Smooth muscle cell of the brain vasculature (primary cell): Measurements from ENCODE around the gene C11orf58.

Experiments
- DNase-seq: peaks from one replicate; pipeline ENCODE4 v3.0.0-alpha.2; 2012; ENCODE audit warnings: low read depth, low spot score

Gene C11orf58

DNA sequence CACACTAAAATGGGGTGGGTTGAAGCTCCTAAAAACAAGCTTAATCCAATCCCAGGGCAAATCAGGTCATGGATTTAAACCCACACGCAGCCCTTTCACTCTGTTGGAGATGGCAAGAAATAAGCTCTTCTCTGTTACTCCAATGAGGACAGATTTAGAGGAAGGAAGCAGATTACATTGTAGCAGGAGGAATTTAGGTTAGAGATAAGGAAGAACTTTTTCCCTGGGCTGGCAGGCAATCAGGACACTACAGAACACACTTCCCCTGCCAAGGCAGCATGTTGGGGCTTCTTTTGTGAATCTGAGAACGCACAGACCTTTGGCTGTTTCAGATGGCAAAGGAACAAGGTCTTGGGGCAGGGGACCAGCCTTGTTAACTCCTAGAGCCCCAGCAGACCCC, 46.2 kb downstream of the C11orf58 start:
- no peak for DNase-seq

DNA sequence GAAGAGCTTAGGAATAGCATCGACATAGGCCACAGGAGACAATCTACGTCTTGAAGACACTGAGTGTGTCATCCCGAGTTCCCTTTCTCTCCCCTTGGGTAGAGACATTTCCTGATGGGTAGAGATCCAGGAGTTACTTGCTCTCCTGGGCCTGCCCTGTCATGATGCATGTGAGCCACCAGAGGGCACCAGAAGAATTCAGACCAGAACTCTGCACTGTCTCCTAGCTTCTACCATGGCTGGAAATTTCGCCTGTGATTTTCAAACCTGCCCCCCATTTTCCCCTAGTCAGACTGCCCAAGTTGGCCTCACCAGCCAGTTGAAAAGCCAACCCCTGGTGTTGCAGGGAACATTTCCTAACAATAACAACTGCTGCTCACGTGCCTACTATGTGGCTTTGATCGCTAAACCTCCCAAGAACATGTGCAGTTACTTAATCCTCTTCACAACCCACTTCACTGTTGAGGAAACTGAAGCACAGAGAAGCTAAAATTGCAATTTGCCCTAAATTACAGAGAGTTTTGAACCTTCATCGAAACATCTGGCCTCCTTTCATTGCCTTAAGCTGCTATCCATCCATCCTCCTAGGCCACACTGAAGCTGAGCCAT, 47.2 kb downstream of the C11orf58 start:
- no peak for DNase-seq

DNA sequence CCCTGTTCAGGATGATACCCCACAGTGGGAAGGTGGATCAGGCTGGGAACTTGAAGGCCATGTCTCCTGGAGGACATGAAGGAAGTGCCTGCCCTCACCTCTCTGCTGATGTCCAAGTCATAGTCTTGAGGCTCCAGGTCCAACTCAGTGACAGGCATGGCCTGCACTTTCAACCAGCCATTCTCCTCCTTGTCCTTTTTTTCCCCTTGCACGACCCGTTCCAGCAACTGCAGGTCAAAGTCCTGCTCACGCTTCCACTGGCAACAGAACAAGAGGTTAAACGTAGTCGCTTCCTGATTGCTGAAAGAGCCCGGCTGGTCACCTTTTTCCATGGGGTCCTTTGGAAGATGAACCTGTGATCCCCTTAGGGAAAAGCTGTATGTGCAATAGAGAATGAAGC, 47.7 kb downstream of the C11orf58 start:
- DNase-seq = no peak

DNA sequence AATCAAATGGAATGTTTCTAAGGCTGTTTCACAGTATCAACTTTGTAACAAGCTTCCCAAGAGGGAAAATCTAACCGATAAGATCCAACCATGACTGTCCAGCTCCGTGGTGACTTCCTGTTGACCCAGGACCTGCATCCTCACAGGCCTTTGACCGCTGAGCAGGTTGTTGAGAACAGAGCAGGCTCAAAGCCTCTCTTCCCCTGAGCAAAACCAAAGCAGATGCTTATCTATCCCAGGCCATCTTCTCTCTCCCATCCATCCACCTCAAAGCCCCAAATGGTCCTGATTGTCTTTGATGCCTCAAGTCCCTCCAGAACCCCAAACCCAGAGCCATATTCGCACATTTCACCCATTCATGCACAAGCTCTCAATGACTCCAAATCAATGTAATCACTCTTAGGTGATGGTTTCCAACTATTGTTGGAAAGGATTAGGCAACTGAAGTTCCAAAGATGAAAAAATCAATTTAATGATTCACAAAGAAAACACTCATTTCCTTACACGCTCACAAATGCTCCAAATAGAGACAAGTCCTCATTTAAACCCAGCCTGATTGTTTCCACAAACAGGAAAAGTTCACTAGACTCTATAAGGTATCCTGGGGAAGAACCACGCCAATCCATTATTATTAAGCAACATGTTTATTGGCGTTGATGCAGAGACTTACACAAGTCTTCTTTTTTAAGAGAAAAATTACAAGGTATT, 48.7 kb downstream of the C11orf58 start:
- no peak for DNase-seq

DNA sequence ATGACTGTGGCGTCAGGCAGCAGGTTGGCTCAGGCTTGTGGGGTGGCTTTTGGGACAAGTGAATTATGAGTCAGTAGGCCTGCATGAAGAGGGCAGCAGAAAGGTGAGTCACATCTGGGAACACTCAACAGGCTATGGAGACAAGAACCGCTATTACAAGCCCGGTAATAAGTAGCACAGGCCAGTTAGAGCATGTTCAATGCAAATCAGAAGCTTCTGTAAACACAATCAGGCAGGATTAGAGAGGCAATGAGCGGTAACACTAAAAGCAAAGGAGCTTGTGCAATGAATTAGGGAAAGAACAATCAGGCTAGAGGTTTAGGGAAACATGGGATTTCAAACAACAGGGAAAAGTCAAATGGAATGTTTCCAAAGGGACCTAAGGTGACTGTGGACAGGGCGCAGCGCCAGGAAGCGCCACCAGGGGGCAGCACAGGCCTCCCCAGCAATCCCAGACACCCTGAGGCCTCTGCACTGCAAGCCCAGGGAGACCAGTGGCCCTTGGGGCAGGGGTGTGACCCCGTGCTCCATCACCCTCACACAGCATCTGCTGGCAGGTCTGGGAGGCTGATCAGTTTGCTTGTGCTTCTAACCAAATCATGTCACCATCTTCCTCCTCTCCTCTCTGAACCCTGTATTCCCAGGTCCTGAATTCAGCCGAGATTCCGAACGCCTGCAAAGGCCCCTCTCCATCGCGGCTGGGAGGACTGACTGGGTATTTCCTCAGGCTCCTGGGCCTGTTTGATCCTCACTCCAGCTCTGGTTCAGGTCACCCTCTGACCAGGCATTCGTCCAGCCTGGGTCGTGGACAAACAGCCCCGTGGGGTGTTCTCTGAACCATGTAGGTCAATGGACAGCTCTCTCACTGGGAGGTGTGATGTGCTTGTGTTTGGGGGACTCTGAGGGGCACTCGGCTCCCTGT, 50.0 kb downstream of the C11orf58 start:
- no peak for DNase-seq

DNA sequence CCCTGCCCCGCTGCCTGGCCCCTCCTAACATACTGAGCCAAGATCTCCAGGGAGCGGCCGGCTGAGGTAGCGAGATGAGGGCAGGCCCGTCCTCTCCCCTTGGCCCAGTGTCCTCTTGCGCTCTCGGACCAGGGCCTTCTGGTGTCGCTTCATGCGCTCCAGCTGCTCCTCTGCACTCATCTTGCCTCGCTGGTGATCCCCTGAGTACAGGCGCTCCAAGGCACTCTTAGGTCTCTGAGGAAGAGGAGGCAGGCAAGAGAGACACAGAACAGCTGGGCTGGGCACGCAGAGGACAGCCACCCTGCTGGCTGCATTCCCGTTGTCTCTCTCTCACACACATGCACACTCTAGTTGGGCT, 50.6 kb downstream of the C11orf58 start:
- no peak for DNase-seq

DNA sequence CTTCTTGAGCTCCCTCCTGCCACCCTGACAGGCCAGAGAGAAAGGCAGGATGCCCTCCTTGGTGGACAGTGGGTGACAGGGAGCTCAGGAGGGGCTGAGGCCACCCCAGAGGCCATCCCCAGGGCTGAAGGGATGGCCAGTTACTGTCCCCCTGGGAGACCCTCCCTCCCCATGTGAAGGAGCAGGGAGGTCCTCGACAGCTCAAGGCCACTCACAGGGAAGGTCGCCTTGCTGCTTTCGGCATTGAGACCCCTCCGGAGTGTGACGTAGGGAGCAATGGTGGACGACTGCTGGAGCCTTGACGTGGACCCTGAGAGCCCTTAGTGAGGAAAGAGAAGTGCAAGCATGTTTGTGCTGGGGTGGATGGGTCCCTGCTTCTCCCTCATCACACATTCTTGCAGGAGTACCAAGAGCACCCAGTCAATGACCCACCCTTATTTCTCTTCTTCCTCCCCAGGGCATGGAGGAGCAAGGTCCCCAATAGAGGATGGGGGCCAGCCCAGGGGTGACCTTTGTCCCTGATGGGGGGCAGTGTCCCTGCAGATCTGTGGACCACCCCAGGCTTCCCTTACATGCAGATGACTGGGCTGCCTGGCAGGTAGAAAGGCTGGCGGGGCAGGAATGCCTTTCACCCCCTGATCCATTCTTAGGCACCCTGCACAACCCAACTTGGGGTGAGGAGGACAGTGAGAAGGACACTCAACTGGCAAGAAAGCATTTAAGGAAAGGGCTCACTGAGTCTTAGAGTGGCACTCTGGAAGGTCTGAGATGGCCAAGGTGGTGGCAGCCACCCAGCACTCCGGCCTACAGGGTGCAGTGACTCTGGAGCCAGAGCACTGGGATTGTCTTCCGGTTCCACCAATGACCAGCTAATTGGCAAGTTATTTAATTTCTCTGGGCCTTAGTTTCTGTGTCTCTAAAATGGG, 51.4 kb downstream of the C11orf58 start:
- no peak for DNase-seq

DNA sequence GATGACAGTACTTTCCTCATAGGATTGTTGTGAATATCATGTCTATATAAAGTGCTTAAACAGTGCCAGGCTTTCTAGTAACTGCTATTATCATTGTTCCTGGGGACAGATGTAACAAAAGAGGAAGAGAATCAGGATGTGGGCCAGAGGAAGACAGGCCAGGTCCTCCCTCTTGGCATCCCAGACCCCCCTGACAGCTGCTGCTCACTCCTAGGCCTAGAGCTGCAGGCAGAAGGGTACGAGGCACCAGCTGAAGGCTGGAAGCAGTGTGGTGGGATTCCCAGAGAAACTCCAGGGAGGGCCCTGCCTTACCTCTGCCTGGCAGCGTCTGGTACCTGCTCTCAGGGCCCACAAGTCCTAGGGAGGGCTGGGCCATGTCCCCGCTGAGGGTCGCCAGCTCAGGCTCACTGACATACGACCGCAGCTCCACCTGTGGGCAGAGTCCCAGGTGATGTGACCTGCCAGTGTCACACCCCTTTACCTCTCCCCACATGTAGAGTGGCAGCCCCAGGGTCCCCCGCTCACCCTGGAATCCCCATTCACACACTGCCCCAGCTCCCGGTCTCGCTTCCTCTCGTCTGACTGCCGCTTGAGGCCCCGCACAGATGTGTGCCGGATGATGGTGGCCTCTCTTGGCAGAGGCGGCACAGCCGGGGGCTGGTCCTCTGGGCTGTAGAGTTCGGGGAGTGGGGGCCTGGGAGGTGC, 52.2 kb downstream of the C11orf58 start:
- DNase-seq = no peak

DNA sequence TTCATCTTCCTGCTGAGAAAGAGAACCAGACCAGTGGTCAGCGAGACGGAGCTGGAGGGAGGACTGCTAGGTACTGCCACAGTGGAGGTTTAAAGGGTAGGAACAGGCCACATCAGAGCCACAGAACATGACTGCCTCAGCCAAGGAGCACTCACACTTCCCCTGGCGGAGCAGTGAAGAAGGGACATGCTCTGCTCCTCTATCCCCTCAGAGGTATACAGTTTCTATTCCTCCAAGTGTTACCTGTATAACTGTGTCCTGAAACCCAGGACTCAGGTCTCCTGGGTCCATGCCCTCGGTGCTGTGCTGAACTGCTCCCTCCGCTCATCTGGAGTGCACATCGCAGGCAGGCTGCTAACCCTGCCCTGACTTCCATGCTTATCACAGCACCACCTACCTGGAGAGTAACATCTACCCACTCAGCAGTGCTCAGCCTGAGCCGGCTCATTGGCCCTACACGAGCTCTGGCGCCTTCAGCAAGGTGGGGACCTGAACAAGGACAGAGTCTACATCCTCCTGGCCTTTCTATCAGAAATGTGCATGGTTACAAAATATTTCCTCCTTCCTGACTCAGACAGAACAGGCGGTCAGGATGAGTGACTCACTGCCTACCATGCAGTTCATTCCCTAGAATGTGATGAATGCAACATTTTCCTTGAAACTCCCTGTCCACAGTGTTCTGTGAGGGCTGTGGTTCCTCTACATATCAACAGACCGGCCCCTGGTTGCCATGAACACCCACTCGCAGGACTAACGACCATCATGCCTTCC, 52.9 kb downstream of the C11orf58 start:
- DNase-seq = no peak

DNA sequence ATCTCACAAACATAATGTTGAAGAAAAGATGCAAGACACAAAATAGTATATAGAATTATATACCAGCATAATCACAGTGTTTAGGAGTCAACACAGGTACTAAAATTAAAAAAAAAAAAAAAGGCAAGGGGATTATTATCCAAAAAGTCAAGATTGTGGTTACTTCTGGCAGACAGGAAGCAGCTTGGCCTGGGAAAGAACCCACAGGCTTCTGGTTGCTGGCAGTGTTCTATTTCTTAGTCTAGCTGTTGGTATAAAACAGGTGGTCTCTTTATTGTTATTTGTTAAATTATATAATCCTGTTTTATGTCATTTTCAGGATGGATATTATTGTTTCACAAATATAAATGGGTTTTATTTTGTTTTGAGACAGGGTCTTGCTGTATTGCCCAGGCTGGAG, 54.0 kb downstream of the C11orf58 start:
- DNase-seq = no peak

DNA sequence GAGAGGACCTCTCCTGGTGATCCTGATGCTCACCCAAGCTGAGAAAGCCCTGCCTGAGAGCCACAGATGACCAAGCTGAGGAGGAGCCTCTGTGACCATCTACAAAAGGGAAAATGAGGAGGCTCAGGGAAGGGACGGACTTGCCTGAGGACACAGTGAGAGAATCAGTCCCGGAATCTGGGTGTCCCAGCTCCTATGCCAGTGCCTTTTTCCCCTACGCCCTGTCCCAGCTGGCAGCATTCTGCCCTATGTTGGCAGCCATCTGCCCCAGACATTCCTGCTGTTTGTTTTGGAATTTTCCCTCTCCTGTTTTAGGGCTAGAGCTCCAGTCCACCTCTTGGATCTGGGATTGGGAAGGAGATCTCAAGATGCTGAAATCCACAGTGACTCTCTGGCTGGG, 54.6 kb downstream of the C11orf58 start:
- DNase-seq = no peak

DNA sequence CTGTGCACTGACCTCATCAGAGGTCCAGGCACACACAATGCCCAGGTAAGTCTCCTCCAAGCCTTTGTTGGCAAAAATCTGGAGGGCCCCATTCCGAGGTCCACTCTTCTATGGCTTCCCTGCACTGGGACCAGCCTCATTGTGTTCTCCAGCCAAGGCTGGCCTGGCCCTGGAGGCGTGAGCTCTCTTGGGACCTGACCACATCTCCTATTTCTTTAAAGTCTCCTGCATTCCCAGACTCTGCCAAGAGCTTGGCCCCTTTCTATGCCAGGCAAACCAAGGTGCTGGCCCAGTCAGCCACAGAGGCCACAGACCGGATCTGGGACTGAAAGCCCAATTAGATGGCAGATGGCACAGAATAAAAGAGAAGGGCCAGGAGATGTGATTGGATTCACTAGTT, 55.1 kb downstream of the C11orf58 start:
- DNase-seq = no peak

DNA sequence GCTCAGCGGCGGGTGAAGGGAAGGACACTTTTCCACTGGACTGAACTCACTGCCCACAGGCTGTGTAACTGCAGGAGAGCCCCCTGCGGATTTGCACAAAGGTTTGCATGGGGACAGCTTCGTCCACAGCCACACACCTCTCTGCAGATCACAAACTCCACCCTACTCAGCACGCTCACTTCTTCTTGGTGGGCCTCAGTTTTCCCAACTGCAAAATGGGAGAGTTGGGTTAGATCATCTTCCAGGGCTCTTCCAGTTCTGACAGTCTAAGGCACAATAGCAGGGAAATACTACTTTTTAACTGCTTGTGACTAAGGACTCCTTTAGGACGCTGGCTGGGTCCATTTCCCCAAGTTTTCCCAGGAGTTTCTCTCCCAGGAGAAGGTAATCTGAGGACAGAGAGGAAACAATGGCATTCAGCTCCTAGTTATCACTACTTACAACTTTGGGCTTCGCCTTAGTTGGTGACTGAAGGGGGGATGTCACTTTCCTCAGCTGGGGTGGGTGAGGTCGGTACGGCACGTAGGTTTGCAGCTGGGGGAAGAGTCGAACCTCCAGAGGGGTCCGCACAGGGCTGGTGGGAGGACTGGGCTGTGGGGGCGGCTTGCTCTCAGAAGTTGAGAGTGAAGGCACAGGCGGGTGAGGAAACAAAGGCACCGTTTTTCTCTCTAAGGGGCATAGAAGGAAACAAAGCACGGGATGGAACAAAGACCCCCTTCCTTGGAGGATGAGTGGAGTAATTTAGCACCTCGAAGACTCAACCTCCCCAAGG, 55.8 kb downstream of the C11orf58 start:
- DNase-seq = no peak

DNA sequence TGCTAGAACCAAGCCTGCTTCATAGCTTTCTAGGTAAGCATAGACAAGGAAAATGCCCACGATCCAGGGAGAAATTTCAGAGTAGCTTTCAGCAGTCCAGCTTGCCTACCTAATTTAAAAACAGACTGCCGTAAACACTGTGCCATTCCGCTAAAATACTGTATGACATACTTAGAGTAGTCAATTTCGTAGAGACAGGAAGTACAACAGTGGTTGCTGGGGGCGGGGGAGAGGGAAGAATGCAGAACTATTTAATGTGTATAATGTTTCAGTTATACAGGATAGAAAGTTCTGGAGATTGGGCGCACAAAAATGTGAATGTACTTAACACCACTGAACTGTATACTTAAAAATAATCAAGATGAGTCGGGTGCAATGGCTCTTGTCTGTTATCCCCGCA, 56.7 kb downstream of the C11orf58 start:
- no peak for DNase-seq

DNA sequence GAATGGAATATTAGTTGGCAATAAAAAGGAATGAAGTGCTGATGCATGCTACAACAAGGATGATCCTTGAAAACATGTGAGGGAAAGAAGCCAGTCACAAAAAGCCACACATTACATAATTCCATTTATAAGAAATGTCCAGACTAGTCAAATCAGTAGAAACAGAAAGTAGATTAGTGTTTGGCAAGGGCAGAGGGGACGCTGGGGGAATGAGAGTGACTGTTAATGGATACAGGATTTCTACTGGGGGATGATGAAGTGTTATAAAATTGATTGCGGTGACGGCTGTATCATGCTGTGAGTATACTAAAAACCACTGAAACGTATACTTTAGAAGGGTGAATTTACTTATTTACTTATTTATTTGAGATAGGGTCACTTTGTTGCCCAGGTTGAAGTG, 57.9 kb downstream of the C11orf58 start:
- no peak for DNase-seq

DNA sequence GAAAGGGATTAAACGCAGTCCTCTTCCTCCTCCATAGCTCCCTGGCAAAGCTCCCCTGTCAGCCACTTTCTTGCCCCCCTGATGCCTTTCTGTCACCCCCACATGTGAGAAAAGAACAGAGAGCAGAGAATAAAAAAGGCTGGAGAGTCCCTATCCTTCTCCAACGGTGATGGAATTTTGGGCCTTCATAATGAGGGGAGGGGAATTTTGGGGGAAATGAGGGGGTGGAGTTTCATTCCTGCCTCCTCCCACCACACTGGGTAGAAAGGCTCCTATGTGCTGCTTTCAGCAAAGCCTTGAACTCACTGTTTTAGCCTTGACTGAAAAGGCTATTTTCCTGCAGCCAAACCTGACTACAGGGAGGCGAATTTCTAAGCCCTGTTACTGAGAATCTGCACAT, 59.3 kb downstream of the C11orf58 start:
- no peak for DNase-seq

DNA sequence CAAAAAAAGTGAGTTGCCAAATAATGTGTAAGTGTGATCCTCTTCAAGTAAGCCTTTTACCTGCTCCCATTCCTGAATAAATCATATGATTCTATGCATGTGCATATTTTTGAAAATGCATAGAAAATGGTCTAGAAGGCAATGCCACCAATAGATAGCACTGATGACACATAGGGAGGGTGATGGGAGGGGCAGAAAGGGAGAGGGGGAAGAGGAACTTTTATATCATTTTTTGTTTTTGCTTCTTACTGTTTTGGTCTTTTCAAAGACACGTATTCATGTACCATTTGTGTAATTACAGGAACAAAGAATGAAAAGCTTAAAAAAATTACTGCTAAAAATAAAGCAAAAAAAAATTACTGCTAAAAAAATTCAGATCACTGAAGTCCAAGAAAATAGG, 60.8 kb downstream of the C11orf58 start:
- no peak for DNase-seq

DNA sequence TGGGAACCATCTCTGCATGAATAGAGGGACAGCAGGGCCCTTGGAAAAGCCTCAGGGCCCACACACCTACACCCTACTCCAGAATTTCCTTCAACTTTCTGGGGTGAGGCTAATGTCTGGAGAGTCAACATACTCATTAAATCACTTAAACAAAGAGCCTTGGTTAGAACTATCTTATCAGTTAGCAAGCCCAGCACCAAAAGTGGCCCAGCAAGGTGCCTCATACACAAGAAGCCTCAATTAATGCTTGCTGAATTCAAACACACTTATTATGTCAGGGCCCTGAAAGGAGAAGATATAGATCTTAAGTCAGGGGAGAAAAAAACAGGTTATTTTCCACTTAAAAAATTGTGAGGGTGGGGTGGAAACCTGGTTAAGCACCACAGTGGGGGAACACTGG, 61.4 kb downstream of the C11orf58 start:
- DNase-seq = no peak

DNA sequence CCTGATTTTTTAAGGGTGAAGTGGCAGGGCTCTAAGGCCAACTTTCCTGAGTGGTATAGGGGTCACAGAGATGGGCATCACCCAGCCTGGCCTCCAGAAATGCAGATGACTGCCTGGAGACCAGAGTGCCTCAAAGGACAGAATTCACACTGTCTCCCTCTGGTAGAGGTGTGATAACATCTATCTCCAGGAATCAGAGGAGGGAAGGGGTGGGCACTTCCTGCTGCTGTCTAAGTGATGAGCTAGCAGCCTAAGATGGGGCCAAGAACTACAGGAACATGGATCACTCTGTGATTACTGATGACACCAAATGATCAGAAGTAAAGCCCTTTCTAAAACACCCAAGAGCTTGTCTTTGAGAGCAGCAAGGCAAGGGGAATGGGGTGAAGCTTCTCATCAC, 61.9 kb downstream of the C11orf58 start:
- no peak for DNase-seq
